Right atrium auricular region (tissue), 2 donors: ENCODE measurements around the gene BANP. TPM values are rescaled to one million over a fixed set of nuclear protein-coding genes. Genes with fewer than 3 reads are reported as not detected.
A peak's percentile ranks its signal among the peaks of the same experiment; 100 is the strongest.

Experiments used
- DNase-seq: peaks from one replicate; pipeline ENCODE4 v3.0.0-alpha.2; 2019; ENCODE audit warnings: low spot score
- H3K27ac ChIP-seq, 2 donors: fragments of 200-600 bp; sonication (generic); 1 replicate in 1 of 2; 2 replicates in 1 of 2; pipeline ENCODE4 v1.5.1; 2016 to 2019
- H3K27me3 ChIP-seq, 2 donors: fragments of 200-600 bp; sonication (generic); one replicate each; pipeline versions ENCODE4 v1.5.1 to v1.6.0; 2017 to 2019
- H3K36me3 ChIP-seq: fragments of 200-600 bp; sonication (generic); one replicate; pipeline ENCODE4 v1.5.1; 2016
- H3K4me1 ChIP-seq, 2 donors: fragments of 200-600 bp; sonication (generic); one replicate each; pipeline versions ENCODE4 v1.5.1 to v1.6.0; 2017 to 2019
- H3K4me3 ChIP-seq, 2 donors: fragments of 200-600 bp; sonication (generic); 1 replicate in 1 of 2; 2 replicates in 1 of 2; pipeline ENCODE4 v1.5.1; 2017 to 2019; ENCODE audit warnings: mild to moderate bottlenecking in 1 of 2, moderate library complexity in 1 of 2
- H3K9me3 ChIP-seq, 2 donors: fragments of 200-600 bp; sonication (generic); one replicate each; pipeline ENCODE4 v1.5.1; 2019
- total RNA-seq, 2 donors: library from RNA; depleted of rRNA; stranded (reverse); fragments of >200 nt; gene quantifications; one replicate each; pipeline ENCODE4 v1.1.0, GENCODE V29; 2016
- TF ChIP-seq, protein P1 (sequence below), 2 donors: fragments of 200-600 bp; sonication (generic); IDR thresholded peaks; one replicate each; pipeline ENCODE4 v1.5.1; 2019; ENCODE audit warnings: antibody characterized with exemption in 2 of 2

The BANP gene
- total RNA-seq, 2 donors from 2014 or later, result 10.4 to 14.4 TPM

DNA sequence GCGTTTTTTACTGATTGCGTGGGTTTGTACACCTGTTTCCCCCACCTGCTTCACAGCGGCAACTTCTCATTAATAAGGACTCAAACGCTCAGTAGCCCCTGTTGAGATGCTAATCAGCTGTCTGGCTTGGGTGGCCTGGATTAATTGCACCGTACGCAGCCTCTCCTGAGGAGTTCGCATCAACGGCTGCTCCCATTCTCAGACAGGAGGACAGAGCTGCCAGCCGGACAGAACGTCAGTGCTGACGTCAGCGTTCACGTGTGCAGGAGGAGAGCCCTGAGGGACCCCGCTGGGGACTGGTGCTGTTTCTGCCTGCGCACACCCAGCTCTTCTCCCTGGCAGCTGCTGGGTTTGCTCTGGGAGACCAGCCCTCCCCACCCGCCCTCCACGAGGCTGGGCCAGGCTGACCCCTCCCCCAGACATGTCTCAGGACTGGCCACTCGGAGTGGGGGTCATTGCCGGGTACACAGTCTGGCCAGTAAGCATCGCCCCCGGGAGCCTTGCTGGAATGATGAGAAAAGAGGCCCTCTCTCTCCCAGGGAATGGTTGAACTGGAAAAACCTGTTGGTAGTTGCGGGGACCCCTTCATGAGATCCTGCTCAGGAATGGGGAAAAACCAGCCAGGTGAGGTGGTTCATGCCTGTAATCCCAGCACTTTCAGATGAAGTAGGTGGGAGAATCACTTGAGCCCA lies 5.7 kb upstream of the BANP start:
- H3K4me3 ChIP-seq, result peak overlapping the region; percentile 22 to 29
- DNase-seq, result peak; percentile 87
- H3K27ac ChIP-seq, result peak overlapping the region; percentile 51 to 79

DNA sequence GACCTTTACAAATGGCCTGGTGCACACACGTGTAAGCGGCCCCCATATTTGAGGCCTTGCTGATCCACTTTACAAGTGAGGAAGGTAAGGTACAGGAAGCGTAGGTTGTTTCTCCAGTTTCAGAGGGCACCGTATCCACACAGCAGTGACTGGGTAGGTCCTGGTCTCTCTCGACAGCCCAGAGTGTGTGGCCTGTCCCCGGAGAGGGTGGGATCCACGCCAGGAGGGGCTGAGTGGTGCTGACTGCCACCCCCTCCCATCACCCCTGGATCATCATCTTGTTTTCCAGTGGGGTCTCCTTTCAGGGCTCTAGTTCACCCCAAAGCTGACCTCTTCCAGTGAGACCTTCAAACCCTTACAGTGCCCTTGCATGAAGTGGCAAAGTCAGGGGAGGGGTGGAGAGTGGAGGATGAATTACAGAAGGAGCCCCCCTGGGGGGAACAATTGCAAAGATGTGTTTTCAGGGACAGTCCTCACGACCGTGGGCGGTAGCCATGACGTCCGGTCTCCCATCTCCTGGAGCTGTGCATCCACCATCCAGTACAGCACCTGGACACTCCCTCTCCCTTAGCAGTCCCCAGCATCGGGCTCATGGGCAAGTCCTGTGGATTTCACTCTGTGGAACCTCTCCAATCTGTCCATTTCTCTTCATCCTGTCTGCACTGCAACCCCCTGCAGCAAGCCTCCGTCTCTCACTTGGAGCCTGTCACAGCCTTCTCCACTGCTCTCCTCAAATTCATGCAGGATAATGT lies 4.5 kb upstream of the BANP start:
- Histone ChIP-seq H3K9me3 (no peaks in the 10 kb centered on the region), H3K36me3 (no peaks in the 10 kb centered on the region), H3K27ac (no peak overlapping the region), H3K4me3 (no peak overlapping the region), H3K4me1 (peaks cover 0 to 4% of the 10 kb centered on the region in 2 donors), H3K27me3 (no peaks in the 10 kb centered on the region)
- DNase-seq, result no peak
- TF ChIP-seq, protein P1, sequence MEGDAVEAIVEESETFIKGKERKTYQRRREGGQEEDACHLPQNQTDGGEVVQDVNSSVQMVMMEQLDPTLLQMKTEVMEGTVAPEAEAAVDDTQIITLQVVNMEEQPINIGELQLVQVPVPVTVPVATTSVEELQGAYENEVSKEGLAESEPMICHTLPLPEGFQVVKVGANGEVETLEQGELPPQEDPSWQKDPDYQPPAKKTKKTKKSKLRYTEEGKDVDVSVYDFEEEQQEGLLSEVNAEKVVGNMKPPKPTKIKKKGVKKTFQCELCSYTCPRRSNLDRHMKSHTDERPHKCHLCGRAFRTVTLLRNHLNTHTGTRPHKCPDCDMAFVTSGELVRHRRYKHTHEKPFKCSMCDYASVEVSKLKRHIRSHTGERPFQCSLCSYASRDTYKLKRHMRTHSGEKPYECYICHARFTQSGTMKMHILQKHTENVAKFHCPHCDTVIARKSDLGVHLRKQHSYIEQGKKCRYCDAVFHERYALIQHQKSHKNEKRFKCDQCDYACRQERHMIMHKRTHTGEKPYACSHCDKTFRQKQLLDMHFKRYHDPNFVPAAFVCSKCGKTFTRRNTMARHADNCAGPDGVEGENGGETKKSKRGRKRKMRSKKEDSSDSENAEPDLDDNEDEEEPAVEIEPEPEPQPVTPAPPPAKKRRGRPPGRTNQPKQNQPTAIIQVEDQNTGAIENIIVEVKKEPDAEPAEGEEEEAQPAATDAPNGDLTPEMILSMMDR (IDR thresholded peaks at IDR 0.05), result no peak

More for the DNA sequence above, 5.7 kb upstream of the BANP start:
- Histone ChIP-seq H3K36me3 (no peaks in the 10 kb centered on the region), H3K4me1 (peaks cover 0 to 4% of the 10 kb centered on the region in 2 donors), H3K27me3 (no peaks in the 10 kb centered on the region), H3K9me3 (no peaks in the 10 kb centered on the region)
- TF ChIP-seq, protein P1 (IDR thresholded peaks at IDR 0.05), result no peak

DNA sequence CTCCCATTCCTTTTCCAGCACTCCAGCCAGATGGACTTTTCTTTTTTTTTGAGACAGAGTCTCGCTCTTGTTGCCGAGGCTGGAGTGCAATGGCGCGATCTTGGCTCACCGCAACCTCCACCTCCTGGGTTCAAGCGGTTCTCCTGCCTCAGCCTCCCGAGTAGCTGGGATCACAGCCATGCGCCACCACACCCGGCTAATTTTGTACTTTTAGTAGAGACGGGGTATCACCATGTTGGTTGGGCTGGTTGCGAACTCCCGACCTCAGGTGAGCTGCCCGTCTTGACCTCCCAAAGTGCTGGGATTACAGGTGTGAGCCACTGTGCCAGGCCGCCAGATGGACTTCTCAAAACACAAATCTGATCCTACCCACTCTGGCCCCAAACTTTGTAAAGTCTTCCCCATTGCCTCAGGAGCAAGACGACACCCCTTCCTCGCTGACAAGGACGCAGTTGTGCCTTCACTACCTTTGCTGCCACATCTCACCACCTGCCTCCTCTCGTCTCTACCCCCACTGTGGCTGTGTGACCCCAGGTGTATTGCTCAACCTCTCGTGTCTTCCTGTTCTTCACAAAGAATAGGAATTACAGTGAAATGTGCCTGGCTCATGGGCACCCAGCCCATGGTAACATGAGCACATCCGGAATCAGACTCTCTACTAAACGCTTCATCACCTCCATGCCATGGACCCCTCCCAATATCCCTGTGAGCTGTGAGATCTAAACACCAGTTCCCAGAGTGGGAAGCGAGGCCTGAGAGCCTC lies 3.7 kb upstream of the BANP start:
- Histone ChIP-seq H3K4me3 (no peak overlapping the region), H3K27ac (no peak overlapping the region), H3K27me3 (no peaks in the 10 kb centered on the region), H3K4me1 (peaks cover 0 to 11% of the 10 kb centered on the region in 2 donors), H3K36me3 (no peaks in the 10 kb centered on the region), H3K9me3 (no peaks in the 10 kb centered on the region)
- TF ChIP-seq, protein P1 (IDR thresholded peaks at IDR 0.05), result no peak
- no peak for DNase-seq

DNA sequence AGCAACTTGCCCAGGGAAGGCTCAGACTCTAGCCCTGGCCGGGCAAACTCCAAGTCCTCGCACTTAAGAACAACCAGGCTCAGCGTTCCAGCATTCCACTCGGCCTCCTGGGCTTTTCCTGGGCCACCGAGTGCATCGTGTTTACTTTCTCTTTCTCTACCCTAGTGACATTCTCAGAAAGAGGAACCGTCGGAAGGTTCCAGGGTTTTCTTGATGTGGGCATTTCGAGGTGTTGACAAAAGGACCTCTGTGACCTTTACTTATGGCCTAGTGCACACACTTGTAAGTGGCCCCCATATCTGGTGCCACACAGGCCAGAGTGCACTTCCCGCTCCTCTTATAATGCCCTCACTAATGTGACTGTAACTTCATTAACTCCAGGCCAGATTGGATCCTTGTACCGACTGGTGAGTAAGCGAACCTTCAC lies 3.1 kb upstream of the BANP start:
- Histone ChIP-seq H3K9me3 (no peaks in the 10 kb centered on the region), H3K4me1 (peaks cover 0 to 17% of the 10 kb centered on the region in 2 donors), H3K4me3 (no peak overlapping the region), H3K36me3 (no peaks in the 10 kb centered on the region), H3K27me3 (no peaks in the 10 kb centered on the region), H3K27ac (no peak overlapping the region)
- no peak for DNase-seq
- TF ChIP-seq, protein P1 (IDR thresholded peaks at IDR 0.05), result no peak

DNA sequence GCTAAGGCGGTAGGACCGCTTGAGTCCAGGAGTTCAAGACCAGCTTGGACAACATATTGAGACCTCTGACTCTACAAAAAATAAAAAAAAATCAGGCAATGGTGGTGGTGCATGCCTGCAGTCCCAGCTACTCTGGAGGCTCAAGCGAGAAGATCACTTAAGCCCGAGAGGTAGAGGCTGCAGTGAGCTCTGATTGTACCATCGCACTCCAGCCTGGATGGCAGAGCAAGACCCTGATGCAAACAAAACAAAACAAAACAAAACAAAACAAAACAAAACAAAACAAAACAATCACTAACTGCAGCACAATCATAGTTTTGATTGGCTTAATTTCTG lies 2.5 kb upstream of the BANP start:
- Histone ChIP-seq H3K36me3 (no peaks in the 10 kb centered on the region), H3K27ac (no peak overlapping the region), H3K9me3 (no peaks in the 10 kb centered on the region), H3K27me3 (no peaks in the 10 kb centered on the region), H3K4me1 (peaks cover 0 to 22% of the 10 kb centered on the region in 2 donors), H3K4me3 (no peak overlapping the region)
- TF ChIP-seq, protein P1 (IDR thresholded peaks at IDR 0.05), result no peak
- no peak for DNase-seq
